Measurements from ENCODE around the gene PCBD1.
"Not testable (repeated sequence)": the region's sequence is repeated elsewhere in the genome, so short reads cannot be mapped to it uniquely, and the experiment has no call there.

The PCBD1 gene

GRCh38 chr10:70864935-70865334 lies 23.4 kb downstream of the PCBD1 start:
- Histone ChIP-seq H3K4me3 (ENCODE audit: low read length in 2 of 2) (no peak overlapping the region), H3K36me3 (ENCODE audit: control insufficient read depth in 2 of 2, insufficient read depth in 2 of 2, low read length in 2 of 2) (peaks cover 16 to 18% of the 10 kb centered on the region in 2 donors), H3K27ac (ENCODE audit: low read depth in 2 of 2, low read length in 2 of 2) (no peak overlapping the region), H3K9ac (ENCODE audit: low read depth in 1 of 2, low read length in 2 of 2) (no peak overlapping the region), H3K4me1 (ENCODE audit: control insufficient read depth in 2 of 2, insufficient read depth in 2 of 2, low read length in 2 of 2) (no peaks in the 10 kb centered on the region), H3K27me3 (ENCODE audit: control insufficient read depth in 2 of 2, insufficient read depth in 2 of 2, low read length in 2 of 2) (no peaks in the 10 kb centered on the region), H3K9me3 (ENCODE audit: control insufficient read depth in 2 of 2, low read length in 2 of 2) (no peaks in the 10 kb centered on the region)

- H3K27ac ChIP-seq (ENCODE audit: low read depth in 2 of 2, low read length in 2 of 2), result no peak overlapping the region
- H3K9me3 ChIP-seq (ENCODE audit: control insufficient read depth in 2 of 2, low read length in 2 of 2), result no peaks in the 10 kb centered on the region
- no peak overlapping the region for H3K4me3 ChIP-seq (ENCODE audit: low read length in 2 of 2)
- peaks cover 16 to 18% of the 10 kb centered on the region in 2 donors for H3K36me3 ChIP-seq (ENCODE audit: control insufficient read depth in 2 of 2, insufficient read depth in 2 of 2, low read length in 2 of 2)
- H3K27me3 ChIP-seq (ENCODE audit: control insufficient read depth in 2 of 2, insufficient read depth in 2 of 2, low read length in 2 of 2), result no peaks in the 10 kb centered on the region
- H3K4me1 ChIP-seq (ENCODE audit: control insufficient read depth in 2 of 2, insufficient read depth in 2 of 2, low read length in 2 of 2), result no peaks in the 10 kb centered on the region
- H3K9ac ChIP-seq (ENCODE audit: low read depth in 1 of 2, low read length in 2 of 2), result no peak overlapping the region
Observed at GRCh38 chr10:70863470-70864160, 24.8 kb downstream of the PCBD1 start.

DNA sequence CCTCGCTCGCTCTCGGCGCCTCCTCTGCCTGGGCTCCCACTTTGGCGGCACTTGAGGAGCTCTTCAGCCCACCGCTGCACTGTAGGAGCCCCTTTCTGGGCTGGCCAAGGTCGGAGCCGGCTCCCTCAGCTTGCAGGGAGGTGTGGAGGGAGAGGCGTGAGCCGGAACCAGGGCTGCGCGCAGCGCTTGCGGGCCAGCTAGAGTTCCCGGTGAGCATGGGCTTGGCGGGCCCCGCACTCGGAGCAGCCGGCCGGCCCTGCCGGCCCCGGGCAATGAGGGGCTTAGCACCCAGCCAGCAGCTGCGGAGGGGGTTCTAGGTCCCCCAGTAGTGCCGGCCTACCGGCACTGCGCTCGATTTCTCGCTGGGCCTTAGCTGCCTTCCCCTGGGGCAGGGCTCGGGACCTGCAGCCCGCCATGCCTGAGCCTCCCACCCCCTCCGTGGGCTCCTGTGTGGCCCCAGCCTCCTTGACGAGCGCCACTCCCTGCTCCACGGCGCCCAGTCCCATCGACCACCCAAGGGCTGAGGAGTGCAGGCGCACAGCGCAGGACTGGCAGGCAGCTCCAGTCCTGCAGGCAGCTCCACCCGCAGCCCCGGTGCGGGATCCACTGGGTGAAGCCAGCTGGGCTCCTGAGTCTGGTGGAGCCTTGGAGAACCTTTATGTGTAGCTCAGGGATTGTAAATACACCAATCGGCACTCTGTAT lies 26.7 kb downstream of the PCBD1 start:
- peaks cover 18 to 29% of the 10 kb centered on the region in 2 donors for H3K36me3 ChIP-seq (ENCODE audit: control insufficient read depth in 2 of 2, insufficient read depth in 2 of 2, low read length in 2 of 2)
- H3K27me3 ChIP-seq (ENCODE audit: control insufficient read depth in 2 of 2, insufficient read depth in 2 of 2, low read length in 2 of 2); H3K4me1 ChIP-seq (ENCODE audit: control insufficient read depth in 2 of 2, insufficient read depth in 2 of 2, low read length in 2 of 2); H3K27ac ChIP-seq (ENCODE audit: low read depth in 2 of 2, low read length in 2 of 2); H3K9me3 ChIP-seq (ENCODE audit: control insufficient read depth in 2 of 2, low read length in 2 of 2); H3K9ac ChIP-seq (ENCODE audit: low read depth in 1 of 2, low read length in 2 of 2); H3K4me3 ChIP-seq (ENCODE audit: low read length in 2 of 2): not testable (repeated sequence)

GRCh38 chr10:70858759-70859158 lies 29.6 kb downstream of the PCBD1 start:
- Histone ChIP-seq H3K9ac (ENCODE audit: low read depth in 1 of 2, low read length in 2 of 2) (no peak overlapping the region), H3K4me3 (ENCODE audit: low read length in 2 of 2) (no peak overlapping the region), H3K9me3 (ENCODE audit: control insufficient read depth in 2 of 2, low read length in 2 of 2) (no peaks in the 10 kb centered on the region), H3K27me3 (ENCODE audit: control insufficient read depth in 2 of 2, insufficient read depth in 2 of 2, low read length in 2 of 2) (no peaks in the 10 kb centered on the region), H3K27ac (ENCODE audit: low read depth in 2 of 2, low read length in 2 of 2) (no peak overlapping the region), H3K36me3 (ENCODE audit: control insufficient read depth in 2 of 2, insufficient read depth in 2 of 2, low read length in 2 of 2) (peaks cover 14 to 41% of the 10 kb centered on the region in 2 donors), H3K4me1 (ENCODE audit: control insufficient read depth in 2 of 2, insufficient read depth in 2 of 2, low read length in 2 of 2) (peaks cover under 1 to 3% of the 10 kb centered on the region in 2 donors)

DNA sequence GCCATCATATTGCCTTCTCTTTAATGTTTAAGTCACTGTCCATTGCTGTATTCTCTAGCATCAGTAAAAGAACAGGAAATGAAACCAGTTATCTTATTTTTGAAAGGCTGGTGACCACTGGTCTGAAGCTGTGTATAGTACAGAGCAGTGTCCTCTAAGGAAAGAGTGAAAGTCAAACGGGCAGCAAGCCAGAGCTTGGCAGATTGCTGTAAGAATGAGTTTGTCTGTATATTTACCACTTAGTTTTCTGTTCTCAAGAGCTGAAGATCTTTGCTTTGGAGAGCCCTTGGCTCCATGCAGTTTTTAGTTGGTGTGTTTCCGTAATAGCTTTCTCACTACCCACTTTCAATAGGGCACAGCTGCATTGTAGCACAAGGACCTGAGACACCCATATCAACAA lies 31.9 kb downstream of the PCBD1 start:
- no peaks in the 10 kb centered on the region for H3K27me3 ChIP-seq (ENCODE audit: control insufficient read depth in 2 of 2, insufficient read depth in 2 of 2, low read length in 2 of 2)
- no peak overlapping the region for H3K9ac ChIP-seq (ENCODE audit: low read depth in 1 of 2, low read length in 2 of 2)
- H3K4me1 ChIP-seq (ENCODE audit: control insufficient read depth in 2 of 2, insufficient read depth in 2 of 2, low read length in 2 of 2), result peaks cover 19 to 21% of the 10 kb centered on the region in 2 donors
- H3K27ac ChIP-seq (ENCODE audit: low read depth in 2 of 2, low read length in 2 of 2), result no peak overlapping the region
- H3K4me3 ChIP-seq (ENCODE audit: low read length in 2 of 2), result no peak overlapping the region
- no peaks in the 10 kb centered on the region for H3K9me3 ChIP-seq (ENCODE audit: control insufficient read depth in 2 of 2, low read length in 2 of 2)
- H3K36me3 ChIP-seq (ENCODE audit: control insufficient read depth in 2 of 2, insufficient read depth in 2 of 2, low read length in 2 of 2), result peaks cover 18 to 46% of the 10 kb centered on the region in 2 donors

GRCh38 chr10:70853457-70853856 lies 34.9 kb downstream of the PCBD1 start:
- Histone ChIP-seq H3K4me1 (ENCODE audit: control insufficient read depth in 2 of 2, insufficient read depth in 2 of 2, low read length in 2 of 2) (peaks cover 19 to 21% of the 10 kb centered on the region in 2 donors), H3K9ac (ENCODE audit: low read depth in 1 of 2, low read length in 2 of 2) (no peak overlapping the region), H3K27me3 (ENCODE audit: control insufficient read depth in 2 of 2, insufficient read depth in 2 of 2, low read length in 2 of 2) (no peaks in the 10 kb centered on the region), H3K9me3 (ENCODE audit: control insufficient read depth in 2 of 2, low read length in 2 of 2) (no peaks in the 10 kb centered on the region), H3K36me3 (ENCODE audit: control insufficient read depth in 2 of 2, insufficient read depth in 2 of 2, low read length in 2 of 2) (peaks cover 10 to 32% of the 10 kb centered on the region in 2 donors), H3K27ac (ENCODE audit: low read depth in 2 of 2, low read length in 2 of 2) (no peak overlapping the region), H3K4me3 (ENCODE audit: low read length in 2 of 2) (no peak overlapping the region)

DNA sequence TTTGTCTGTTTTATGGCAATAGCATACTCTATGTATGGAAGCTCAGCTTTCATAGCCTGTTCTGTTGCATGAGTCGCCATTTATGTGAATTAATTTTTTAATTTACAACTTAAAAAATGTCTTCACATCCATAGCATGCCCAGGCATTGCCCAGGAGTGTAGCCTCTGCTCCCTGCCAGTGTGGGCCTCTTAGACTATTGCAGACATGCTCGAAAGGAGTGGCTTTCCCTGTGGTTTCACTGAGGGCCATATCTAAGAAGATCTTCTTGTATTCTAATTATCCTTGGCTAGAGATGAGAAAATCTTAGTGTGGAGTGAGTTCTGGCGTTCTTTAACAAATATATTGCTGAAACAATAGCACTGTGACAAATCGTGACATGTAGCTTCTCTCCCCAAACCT lies 35.3 kb downstream of the PCBD1 start:
- peaks cover 6 to 30% of the 10 kb centered on the region in 2 donors for H3K36me3 ChIP-seq (ENCODE audit: control insufficient read depth in 2 of 2, insufficient read depth in 2 of 2, low read length in 2 of 2)
- no peak overlapping the region for H3K27ac ChIP-seq (ENCODE audit: low read depth in 2 of 2, low read length in 2 of 2)

GRCh38 chr10:70851597-70852475 lies 36.5 kb downstream of the PCBD1 start:
- Histone ChIP-seq H3K4me1 (ENCODE audit: control insufficient read depth in 2 of 2, insufficient read depth in 2 of 2, low read length in 2 of 2) (peaks cover 19 to 25% of the 10 kb centered on the region in 2 donors), H3K4me3 (ENCODE audit: low read length in 2 of 2) (no peak overlapping the region), H3K27ac (ENCODE audit: low read depth in 2 of 2, low read length in 2 of 2) (no peak overlapping the region), H3K9me3 (ENCODE audit: control insufficient read depth in 2 of 2, low read length in 2 of 2) (no peaks in the 10 kb centered on the region), H3K9ac (ENCODE audit: low read depth in 1 of 2, low read length in 2 of 2) (no peak overlapping the region), H3K36me3 (ENCODE audit: control insufficient read depth in 2 of 2, insufficient read depth in 2 of 2, low read length in 2 of 2) (peaks cover 6 to 21% of the 10 kb centered on the region in 2 donors), H3K27me3 (ENCODE audit: control insufficient read depth in 2 of 2, insufficient read depth in 2 of 2, low read length in 2 of 2) (no peaks in the 10 kb centered on the region)

More for the DNA sequence above, 35.3 kb downstream of the PCBD1 start:
- H3K4me1 ChIP-seq (ENCODE audit: control insufficient read depth in 2 of 2, insufficient read depth in 2 of 2, low read length in 2 of 2), result peaks cover 19 to 21% of the 10 kb centered on the region in 2 donors
- H3K9ac ChIP-seq (ENCODE audit: low read depth in 1 of 2, low read length in 2 of 2), result no peak overlapping the region
- no peak overlapping the region for H3K4me3 ChIP-seq (ENCODE audit: low read length in 2 of 2)
- H3K9me3 ChIP-seq (ENCODE audit: control insufficient read depth in 2 of 2, low read length in 2 of 2), result no peaks in the 10 kb centered on the region
- H3K27me3 ChIP-seq (ENCODE audit: control insufficient read depth in 2 of 2, insufficient read depth in 2 of 2, low read length in 2 of 2), result no peaks in the 10 kb centered on the region

DNA sequence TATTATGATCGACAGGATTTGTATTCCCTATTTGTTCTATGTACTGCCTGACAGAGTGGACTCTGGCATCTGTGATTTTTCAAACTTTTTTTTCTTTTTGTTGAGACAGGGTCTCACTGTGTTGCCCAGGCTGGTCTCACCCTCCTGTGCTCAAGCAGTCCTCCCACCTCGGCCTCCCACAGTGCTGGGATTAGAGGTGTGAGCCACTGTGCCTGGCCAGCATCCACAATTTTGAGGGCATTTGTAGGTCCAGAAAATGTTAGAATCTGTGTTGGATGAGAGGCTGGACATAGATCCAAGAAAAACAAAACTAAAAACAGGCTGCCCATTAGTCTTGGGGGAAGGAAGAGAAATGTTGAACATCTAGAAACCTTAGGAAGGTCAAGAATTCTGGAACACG lies 38.3 kb downstream of the PCBD1 start:
- no peak overlapping the region for H3K9ac ChIP-seq (ENCODE audit: low read depth in 1 of 2, low read length in 2 of 2)
- H3K27ac ChIP-seq (ENCODE audit: low read depth in 2 of 2, low read length in 2 of 2), result no peak overlapping the region
- H3K4me1 ChIP-seq (ENCODE audit: control insufficient read depth in 2 of 2, insufficient read depth in 2 of 2, low read length in 2 of 2), result peaks cover 28 to 31% of the 10 kb centered on the region in 2 donors

GRCh38 chr10:70849582-70850016 lies 38.8 kb downstream of the PCBD1 start:
- H3K4me1 ChIP-seq (ENCODE audit: control insufficient read depth in 2 of 2, insufficient read depth in 2 of 2, low read length in 2 of 2), result peaks cover 31 to 32% of the 10 kb centered on the region in 2 donors
- no peak overlapping the region for H3K9ac ChIP-seq (ENCODE audit: low read depth in 1 of 2, low read length in 2 of 2)
- no peak overlapping the region for H3K4me3 ChIP-seq (ENCODE audit: low read length in 2 of 2)
- no peaks in the 10 kb centered on the region for H3K9me3 ChIP-seq (ENCODE audit: control insufficient read depth in 2 of 2, low read length in 2 of 2)
- H3K27ac ChIP-seq (ENCODE audit: low read depth in 2 of 2, low read length in 2 of 2), result no peak overlapping the region
- H3K36me3 ChIP-seq (ENCODE audit: control insufficient read depth in 2 of 2, insufficient read depth in 2 of 2, low read length in 2 of 2), result peaks cover 9 to 11% of the 10 kb centered on the region in 2 donors
- no peaks in the 10 kb centered on the region for H3K27me3 ChIP-seq (ENCODE audit: control insufficient read depth in 2 of 2, insufficient read depth in 2 of 2, low read length in 2 of 2)

More for the DNA sequence above, 38.3 kb downstream of the PCBD1 start:
- Histone ChIP-seq H3K4me3 (ENCODE audit: low read length in 2 of 2) (no peak overlapping the region), H3K9me3 (ENCODE audit: control insufficient read depth in 2 of 2, low read length in 2 of 2) (no peaks in the 10 kb centered on the region), H3K27me3 (ENCODE audit: control insufficient read depth in 2 of 2, insufficient read depth in 2 of 2, low read length in 2 of 2) (no peaks in the 10 kb centered on the region), H3K36me3 (ENCODE audit: control insufficient read depth in 2 of 2, insufficient read depth in 2 of 2, low read length in 2 of 2) (peaks cover 9 to 12% of the 10 kb centered on the region in 2 donors)

Measured in mucosa of rectum (tissue), 2 donors.